ENCODE data around the gene CD55. TPM values are rescaled to one million over a fixed set of nuclear protein-coding genes. Genes with fewer than 3 reads are reported as not detected.
A peak's percentile ranks its signal among the peaks of the same experiment; 100 is the strongest.

CD55 gene, protein sequence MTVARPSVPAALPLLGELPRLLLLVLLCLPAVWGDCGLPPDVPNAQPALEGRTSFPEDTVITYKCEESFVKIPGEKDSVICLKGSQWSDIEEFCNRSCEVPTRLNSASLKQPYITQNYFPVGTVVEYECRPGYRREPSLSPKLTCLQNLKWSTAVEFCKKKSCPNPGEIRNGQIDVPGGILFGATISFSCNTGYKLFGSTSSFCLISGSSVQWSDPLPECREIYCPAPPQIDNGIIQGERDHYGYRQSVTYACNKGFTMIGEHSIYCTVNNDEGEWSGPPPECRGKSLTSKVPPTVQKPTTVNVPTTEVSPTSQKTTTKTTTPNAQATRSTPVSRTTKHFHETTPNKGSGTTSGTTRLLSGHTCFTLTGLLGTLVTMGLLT
- total RNA-seq (120 TPM), polyA plus RNA-seq (10 to 100 TPM; 45.4 to 65.8 (median 53.8) TPM)

DNA sequence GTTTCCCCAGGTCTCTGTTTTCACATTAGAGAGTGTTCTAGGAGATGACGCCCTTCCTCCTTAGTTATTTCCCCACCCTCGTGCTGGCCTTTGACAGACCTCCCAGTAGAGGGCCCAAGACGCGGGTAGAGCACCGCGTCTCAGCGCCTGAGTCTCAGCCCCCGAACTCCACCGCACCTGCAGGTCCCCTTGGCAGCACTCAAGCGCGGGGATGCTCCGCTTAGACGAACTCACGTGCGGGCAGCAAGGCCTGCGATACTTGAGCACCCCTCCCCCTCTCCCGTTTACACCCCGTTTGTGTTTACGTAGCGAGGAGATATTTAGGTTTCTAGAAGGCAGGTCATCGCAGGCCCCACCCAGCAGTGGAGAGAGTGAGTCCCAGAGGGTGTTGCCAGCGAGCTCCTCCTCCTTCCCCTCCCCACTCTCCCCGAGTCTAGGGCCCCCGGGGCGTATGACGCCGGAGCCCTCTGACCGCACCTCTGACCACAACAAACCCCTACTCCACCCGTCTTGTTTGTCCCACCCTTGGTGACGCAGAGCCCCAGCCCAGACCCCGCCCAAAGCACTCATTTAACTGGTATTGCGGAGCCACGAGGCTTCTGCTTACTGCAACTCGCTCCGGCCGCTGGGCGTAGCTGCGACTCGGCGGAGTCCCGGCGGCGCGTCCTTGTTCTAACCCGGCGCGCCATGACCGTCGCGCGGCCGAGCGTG is at the start of gene CD55:
TSS of gene CD55 (plus strand) at position 600 of the 711 bp plus-strand sequence. CDS start at position 688, 88 bp downstream.
- Histone ChIP-seq H3K36me3 (ENCODE audit: control insufficient read depth, insufficient read depth, low read length) (peaks cover 19% of the 10 kb centered on the region), H3K9me3 (ENCODE audit: control insufficient read depth in 2 of 2, low read length in 2 of 2) (no peaks in the 10 kb centered on the region), H3K4me1 (ENCODE audit: control insufficient read depth, insufficient read depth, low read length, poor library complexity, severe bottlenecking) (peaks cover 26% of the 10 kb centered on the region), H3K27me3 (ENCODE audit: control insufficient read depth, insufficient read depth, low read length) (no peaks in the 10 kb centered on the region), H3K4me3 (ENCODE audit: low read depth, low read length) (peak within 1 kb of the TSS; percentile 88), H3K27ac (ENCODE audit: insufficient read depth, low read length, poor library complexity, severe bottlenecking) (peak within 1 kb of the TSS; percentile 92)
- H3K9me3 Mint-ChIP-seq = peaks cover 0 to 3% (median 0%) of the 10 kb centered on the region in 7 donors
- peak within 1 kb of the TSS; percentile 90 to 98 (median 96) for H3K4me3 Mint-ChIP-seq
- peak within 1 kb of the TSS; percentile 98 to 100 (median 100) for H3K27ac Mint-ChIP-seq
- peaks cover 12 to 42% (median 26%) of the 10 kb centered on the region in 4 donors for H3K4me1 Mint-ChIP-seq
- peaks cover 18% of the 10 kb centered on the region for H3K27me3 Mint-ChIP-seq
- peaks cover 15% of the 10 kb centered on the region for H3K36me3 Mint-ChIP-seq
- DNase-seq = peak; percentile 99 to 100 (median 99)
- ATAC-seq (ENCODE audit: low read depth in 2 of 2) = peak; percentile 92 to 95

DNA sequence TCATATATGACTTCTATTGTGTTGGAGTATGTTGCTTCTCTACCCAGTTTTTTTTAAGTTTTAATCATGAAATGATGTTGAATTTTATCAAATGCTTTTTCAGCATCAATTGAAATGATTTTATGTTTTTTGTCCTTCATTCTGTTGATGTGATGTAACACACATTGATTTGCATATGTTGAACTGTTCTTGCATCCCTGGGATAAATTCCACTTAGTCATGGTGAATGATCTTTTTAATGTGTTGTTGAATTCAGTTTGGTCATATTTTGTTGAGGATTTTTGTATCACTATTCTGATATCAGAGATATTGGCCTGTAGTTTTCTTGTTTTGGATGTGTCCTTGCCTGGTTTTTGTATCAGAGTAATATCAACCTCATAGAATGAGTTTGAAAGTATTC is 46.6 kb upstream of the CD55 start:
- H3K4me1 ChIP-seq (ENCODE audit: control insufficient read depth, insufficient read depth, low read length, poor library complexity, severe bottlenecking) = no peaks in the 10 kb centered on the region
- Mint-ChIP-seq H3K4me1 (peaks cover 0 to 14% (median 5%) of the 10 kb centered on the region in 4 donors), H3K27ac (no peak overlapping the region), H3K27me3 (peaks cover 19% of the 10 kb centered on the region), H3K4me3 (no peak overlapping the region), H3K36me3 (peaks cover 4% of the 10 kb centered on the region), H3K9me3 (peaks cover 1 to 10% (median 5%) of the 10 kb centered on the region in 7 donors)
- H3K27me3 ChIP-seq (ENCODE audit: control insufficient read depth, insufficient read depth, low read length) = peaks cover 4% of the 10 kb centered on the region
- no peak overlapping the region for H3K27ac ChIP-seq (ENCODE audit: insufficient read depth, low read length, poor library complexity, severe bottlenecking)
- no peak for DNase-seq
- no peak for ATAC-seq (ENCODE audit: low read depth in 2 of 2)
- H3K36me3 ChIP-seq (ENCODE audit: control insufficient read depth, insufficient read depth, low read length) = no peaks in the 10 kb centered on the region
- H3K9me3 ChIP-seq (ENCODE audit: control insufficient read depth in 2 of 2, low read length in 2 of 2) = no peaks in the 10 kb centered on the region
- no peak overlapping the region for H3K4me3 ChIP-seq (ENCODE audit: low read depth, low read length)

DNA sequence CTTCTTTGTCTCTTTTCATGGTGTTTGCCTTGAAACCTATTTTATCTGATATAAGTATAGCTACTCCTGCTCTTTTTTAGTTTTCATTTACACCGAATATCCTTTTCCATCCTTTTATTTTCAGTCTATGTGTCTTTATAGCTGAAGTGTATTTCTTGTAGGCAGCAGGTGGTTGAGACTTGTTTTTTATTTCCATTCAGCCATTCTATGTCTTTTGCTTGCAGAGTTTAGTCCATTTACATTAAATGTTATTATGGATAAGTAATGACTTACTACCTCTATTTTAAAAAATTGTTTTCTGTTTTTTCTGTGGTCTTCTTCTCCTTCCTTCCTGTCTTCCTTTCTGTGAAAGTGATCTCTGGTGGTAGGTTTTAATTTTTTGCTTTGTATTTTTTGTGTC is 45.0 kb upstream of the CD55 start:
- peaks cover 2 to 10% (median 5%) of the 10 kb centered on the region in 7 donors for H3K9me3 Mint-ChIP-seq

DNA sequence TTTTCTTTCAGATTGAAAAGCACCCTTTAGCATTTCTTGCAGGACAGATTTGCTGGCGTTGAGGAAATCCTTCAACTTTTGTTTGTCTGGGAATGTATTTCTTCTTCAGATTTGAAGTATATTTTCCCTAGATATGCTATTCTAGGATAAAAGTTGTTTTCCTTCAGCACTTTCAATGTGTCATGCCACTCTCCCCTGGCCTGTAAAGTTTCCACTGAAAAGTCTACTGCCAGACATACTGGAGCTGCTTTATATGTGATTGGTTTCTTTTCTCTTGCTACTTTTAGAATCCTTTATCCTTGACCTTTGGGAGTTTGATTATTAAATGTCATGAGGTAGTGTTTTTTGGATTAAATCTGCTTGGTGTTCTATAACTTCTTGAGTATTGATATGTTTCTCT is 44.2 kb upstream of the CD55 start:
- no peak overlapping the region for H3K27ac ChIP-seq (ENCODE audit: insufficient read depth, low read length, poor library complexity, severe bottlenecking)
- peaks cover 27% of the 10 kb centered on the region for H3K27me3 Mint-ChIP-seq
- no peaks in the 10 kb centered on the region for H3K9me3 ChIP-seq (ENCODE audit: control insufficient read depth in 2 of 2, low read length in 2 of 2)
- no peaks in the 10 kb centered on the region for H3K4me1 ChIP-seq (ENCODE audit: control insufficient read depth, insufficient read depth, low read length, poor library complexity, severe bottlenecking)
- no peak overlapping the region for H3K4me3 Mint-ChIP-seq
- peaks cover 0 to 8% (median 4%) of the 10 kb centered on the region in 7 donors for H3K9me3 Mint-ChIP-seq
- H3K27me3 ChIP-seq (ENCODE audit: control insufficient read depth, insufficient read depth, low read length) = peaks cover 12% of the 10 kb centered on the region
- H3K36me3 ChIP-seq (ENCODE audit: control insufficient read depth, insufficient read depth, low read length) = no peaks in the 10 kb centered on the region
- peak overlapping the region in 1 of 3 donors; percentile 2 for H3K27ac Mint-ChIP-seq
- H3K4me1 Mint-ChIP-seq = peaks cover 0 to 25% (median 9%) of the 10 kb centered on the region in 4 donors
- peaks cover 8% of the 10 kb centered on the region for H3K36me3 Mint-ChIP-seq
- no peak overlapping the region for H3K4me3 ChIP-seq (ENCODE audit: low read depth, low read length)
- no peak for DNase-seq
- no peak for ATAC-seq (ENCODE audit: low read depth in 2 of 2)

More for the DNA sequence above, 45.0 kb upstream of the CD55 start:
- Mint-ChIP-seq H3K4me3 (no peak overlapping the region), H3K27me3 (peaks cover 23% of the 10 kb centered on the region), H3K36me3 (peaks cover 8% of the 10 kb centered on the region), H3K4me1 (peaks cover 0 to 18% (median 6%) of the 10 kb centered on the region in 4 donors), H3K27ac (no peak overlapping the region)
- ATAC-seq (ENCODE audit: low read depth in 2 of 2) = no peak
- Histone ChIP-seq H3K4me3 (ENCODE audit: low read depth, low read length) (no peak overlapping the region), H3K9me3 (ENCODE audit: control insufficient read depth in 2 of 2, low read length in 2 of 2) (no peaks in the 10 kb centered on the region), H3K4me1 (ENCODE audit: control insufficient read depth, insufficient read depth, low read length, poor library complexity, severe bottlenecking) (no peaks in the 10 kb centered on the region), H3K27me3 (ENCODE audit: control insufficient read depth, insufficient read depth, low read length) (peaks cover 9% of the 10 kb centered on the region), H3K36me3 (ENCODE audit: control insufficient read depth, insufficient read depth, low read length) (no peaks in the 10 kb centered on the region), H3K27ac (ENCODE audit: insufficient read depth, low read length, poor library complexity, severe bottlenecking) (no peak overlapping the region)
- no peak for DNase-seq

DNA sequence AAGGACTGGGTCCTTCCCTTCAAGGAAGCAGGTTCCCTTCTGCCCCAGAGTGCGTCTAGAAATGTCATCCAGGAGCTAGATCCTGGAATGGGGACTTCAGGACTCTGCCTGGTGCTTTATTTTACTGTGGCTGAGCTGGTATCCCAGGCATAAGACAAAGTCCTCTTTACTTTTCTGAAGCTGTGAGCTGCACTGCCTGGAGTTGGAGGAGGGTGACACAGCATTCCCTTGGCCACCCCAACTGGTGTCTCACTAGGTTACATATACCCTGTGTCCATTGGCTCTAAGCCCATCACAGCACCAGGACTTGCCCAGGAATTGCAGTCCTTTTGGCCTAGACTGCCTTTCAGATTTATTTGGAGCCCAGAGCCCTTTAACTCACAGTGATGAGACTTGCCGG is 41.8 kb upstream of the CD55 start:
- Mint-ChIP-seq H3K36me3 (peaks cover 8% of the 10 kb centered on the region), H3K27ac (no peak overlapping the region), H3K4me1 (peaks cover 4 to 35% (median 17%) of the 10 kb centered on the region in 4 donors), H3K27me3 (peaks cover 23% of the 10 kb centered on the region), H3K9me3 (peaks cover 0 to 6% (median 2%) of the 10 kb centered on the region in 7 donors), H3K4me3 (no peak overlapping the region)
- Histone ChIP-seq H3K4me1 (ENCODE audit: control insufficient read depth, insufficient read depth, low read length, poor library complexity, severe bottlenecking) (peaks cover 10% of the 10 kb centered on the region), H3K27ac (ENCODE audit: insufficient read depth, low read length, poor library complexity, severe bottlenecking) (no peak overlapping the region), H3K4me3 (ENCODE audit: low read depth, low read length) (no peak overlapping the region), H3K36me3 (ENCODE audit: control insufficient read depth, insufficient read depth, low read length) (no peaks in the 10 kb centered on the region), H3K27me3 (ENCODE audit: control insufficient read depth, insufficient read depth, low read length) (peaks cover 14% of the 10 kb centered on the region), H3K9me3 (ENCODE audit: control insufficient read depth in 2 of 2, low read length in 2 of 2) (no peaks in the 10 kb centered on the region)
- no peak for DNase-seq
- no peak for ATAC-seq (ENCODE audit: low read depth in 2 of 2)

DNA sequence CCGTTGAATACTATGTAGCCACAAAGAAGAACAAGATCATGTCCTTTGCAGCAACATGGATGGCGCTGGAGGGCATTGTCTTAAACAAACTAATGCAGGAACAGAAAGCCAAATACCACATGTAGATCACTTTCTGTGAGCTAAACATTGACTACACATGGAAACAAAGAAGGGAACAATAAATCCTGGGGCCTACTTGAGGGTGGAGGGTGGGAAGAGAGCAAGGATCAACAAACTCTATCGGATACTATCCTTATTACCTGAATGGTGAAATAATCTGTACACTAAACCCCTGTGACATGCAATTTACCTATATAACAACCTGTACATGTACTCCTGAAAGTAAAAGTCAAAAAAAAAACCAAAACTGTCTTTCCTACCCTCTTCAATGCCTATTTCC is 40.8 kb upstream of the CD55 start:
- ATAC-seq (ENCODE audit: low read depth in 2 of 2) = no peak

DNA sequence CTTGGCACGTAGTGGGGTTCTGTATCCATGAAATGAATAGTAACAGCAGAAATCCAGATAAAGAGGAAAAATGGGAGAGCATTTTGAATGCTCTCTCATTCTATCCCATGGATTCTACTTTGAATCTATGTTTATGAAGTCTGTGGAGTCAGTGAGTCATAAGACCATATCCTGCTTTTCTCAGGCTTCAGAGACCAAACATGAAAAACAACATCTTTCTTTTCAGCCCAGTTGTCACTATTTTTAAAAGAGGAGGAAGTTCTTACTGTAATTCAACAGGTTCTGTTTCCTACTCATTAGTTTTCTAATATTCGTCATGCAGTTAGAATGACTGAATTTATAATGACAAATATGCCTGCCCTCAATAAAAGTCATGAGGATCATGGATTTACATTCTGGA is 39.4 kb upstream of the CD55 start:
- DNase-seq = peak in 1 of 3 donors; percentile 29

More for the DNA sequence above, 40.8 kb upstream of the CD55 start:
- Mint-ChIP-seq H3K4me1 (peaks cover 4 to 35% (median 19%) of the 10 kb centered on the region in 4 donors), H3K27ac (peak overlapping the region in 1 of 3 donors; percentile 16), H3K27me3 (peaks cover 23% of the 10 kb centered on the region), H3K36me3 (peaks cover 8% of the 10 kb centered on the region), H3K9me3 (peaks cover 0 to 4% (median 0%) of the 10 kb centered on the region in 7 donors), H3K4me3 (no peak overlapping the region)
- Histone ChIP-seq H3K36me3 (ENCODE audit: control insufficient read depth, insufficient read depth, low read length) (no peaks in the 10 kb centered on the region), H3K27ac (ENCODE audit: insufficient read depth, low read length, poor library complexity, severe bottlenecking) (no peak overlapping the region), H3K4me3 (ENCODE audit: low read depth, low read length) (no peak overlapping the region), H3K4me1 (ENCODE audit: control insufficient read depth, insufficient read depth, low read length, poor library complexity, severe bottlenecking) (peaks cover 10% of the 10 kb centered on the region), H3K27me3 (ENCODE audit: control insufficient read depth, insufficient read depth, low read length) (peaks cover 13% of the 10 kb centered on the region), H3K9me3 (ENCODE audit: control insufficient read depth in 2 of 2, low read length in 2 of 2) (no peaks in the 10 kb centered on the region)
- DNase-seq = no peak

More for the DNA sequence above, 39.4 kb upstream of the CD55 start:
- peaks cover 3% of the 10 kb centered on the region for H3K36me3 Mint-ChIP-seq
- H3K4me1 ChIP-seq (ENCODE audit: control insufficient read depth, insufficient read depth, low read length, poor library complexity, severe bottlenecking) = peaks cover 10% of the 10 kb centered on the region
- H3K36me3 ChIP-seq (ENCODE audit: control insufficient read depth, insufficient read depth, low read length) = no peaks in the 10 kb centered on the region
- no peak for ATAC-seq (ENCODE audit: low read depth in 2 of 2)
- H3K9me3 ChIP-seq (ENCODE audit: control insufficient read depth in 2 of 2, low read length in 2 of 2) = no peaks in the 10 kb centered on the region
- H3K27me3 Mint-ChIP-seq = peaks cover 27% of the 10 kb centered on the region
- no peak overlapping the region for H3K4me3 ChIP-seq (ENCODE audit: low read depth, low read length)
- H3K9me3 Mint-ChIP-seq = peaks cover 0 to 4% (median 0%) of the 10 kb centered on the region in 7 donors
- H3K4me1 Mint-ChIP-seq = peaks cover 0 to 28% (median 18%) of the 10 kb centered on the region in 4 donors
- no peak overlapping the region for H3K4me3 Mint-ChIP-seq
- H3K27me3 ChIP-seq (ENCODE audit: control insufficient read depth, insufficient read depth, low read length) = peaks cover 11% of the 10 kb centered on the region
- H3K27ac Mint-ChIP-seq = no peak overlapping the region
- H3K27ac ChIP-seq (ENCODE audit: insufficient read depth, low read length, poor library complexity, severe bottlenecking) = no peak overlapping the region
